NCI-H748 (cell line): Measurements from ENCODE around the gene JAK2.
"Not testable (repeated sequence)": the region's sequence is repeated elsewhere in the genome, so short reads cannot be mapped to it uniquely, and the experiment has no call there.

Experiments
- DNase-seq: peaks from one replicate; lab custom pipeline; 2025; ENCODE audit not compliant: unreplicated experiment; lab: John Stamatoyannopoulos, UW

JAK2 gene

GRCh38 chr9:4984621-4985385 is at the start of gene JAK2:
JAK2 (plus strand) TSS chr9:4985272; CDS start chr9:5021988, 36,716 bp downstream.
- peak; percentile 89 for DNase-seq

- DNase-seq, result no peak
These were observed 48.8 kb upstream of the JAK2 start for GRCh38 chr9:4936277-4936676.

GRCh38 chr9:4936823-4937222 is 48.2 kb upstream of the JAK2 start:
- no peak for DNase-seq

GRCh38 chr9:4937446-4937845 is 47.6 kb upstream of the JAK2 start:
- no peak for DNase-seq

GRCh38 chr9:4938496-4938895 is 46.6 kb upstream of the JAK2 start:
- no peak for DNase-seq

GRCh38 chr9:4939118-4939561 is 45.9 kb upstream of the JAK2 start:
- DNase-seq, result no peak

GRCh38 chr9:4942042-4942691 is 42.9 kb upstream of the JAK2 start:
- DNase-seq, result not testable (repeated sequence)

- DNase-seq, result no peak
These were observed 41.7 kb upstream of the JAK2 start for GRCh38 chr9:4943346-4943745.

- not testable (repeated sequence) for DNase-seq
These were observed 40.5 kb upstream of the JAK2 start for GRCh38 chr9:4944431-4945211.

GRCh38 chr9:4946937-4947336 is 38.1 kb upstream of the JAK2 start:
- DNase-seq, result no peak

GRCh38 chr9:4955836-4956235 is 29.2 kb upstream of the JAK2 start:
- DNase-seq, result no peak

- no peak for DNase-seq
These were observed 26.0 kb upstream of the JAK2 start for GRCh38 chr9:4959031-4959430.

- no peak for DNase-seq
These were observed 23.0 kb upstream of the JAK2 start for GRCh38 chr9:4962085-4962484.

- no peak for DNase-seq
These were observed 20.5 kb upstream of the JAK2 start for GRCh38 chr9:4964540-4964939.

- no peak for DNase-seq
These were observed 19.8 kb upstream of the JAK2 start for GRCh38 chr9:4965174-4965821.

GRCh38 chr9:4967523-4967922 is 17.5 kb upstream of the JAK2 start:
- no peak for DNase-seq

- DNase-seq, result no peak
These were observed 15.9 kb upstream of the JAK2 start for GRCh38 chr9:4969130-4969529.

- no peak for DNase-seq
These were observed 14.0 kb upstream of the JAK2 start for GRCh38 chr9:4970970-4971641.

- no peak for DNase-seq
These were observed 11.8 kb upstream of the JAK2 start for GRCh38 chr9:4973246-4973645.

- DNase-seq, result no peak
These were observed 11.2 kb upstream of the JAK2 start for GRCh38 chr9:4973902-4974301.

- DNase-seq, result no peak
These were observed 5.8 kb upstream of the JAK2 start for GRCh38 chr9:4979239-4979638.
